ENCODE results near the gene ARGLU1. TPM values are rescaled to one million over a fixed set of nuclear protein-coding genes. Genes with fewer than 3 reads are reported as not detected.
"Not testable (repeated sequence)": the region's sequence is repeated elsewhere in the genome, so short reads cannot be mapped to it uniquely, and the experiment has no call there.

The ARGLU1 gene
- total and polyA plus RNA-seq, 8 donors = 16.6 to 321 (median 108) TPM

GRCh38 chr13:106603546-106603945 is 35.6 kb upstream of the ARGLU1 start:
- no peak for DNase-seq
- WGBS, 5 donors = 26 to 47% (median 38%) methylated on average over 7 of the region's 7 CpGs
- TF ChIP-seq POLR2AphosphoS5 (IDR thresholded peaks at IDR 0.05) = no peak
- no peak for TF ChIP-seq EP300 (IDR thresholded peaks at IDR 0.05)
- no peak for TF ChIP-seq POLR2A (IDR thresholded peaks at IDR 0.05)
- TF ChIP-seq CTCF (IDR thresholded peaks at IDR 0.05) = no peak
- H3K27me3 ChIP-seq = no peaks in the 10 kb centered on the region
- H3K4me1 ChIP-seq = peaks cover 0 to 15% (median 12%) of the 10 kb centered on the region in 4 donors
- no peak overlapping the region for H3K27ac ChIP-seq
- intact Hi-C loops (cut with DNase I; ENCODE audit: low total_unique reads) = no loop called here
- H3K36me3 ChIP-seq = no peaks in the 10 kb centered on the region
- no peak overlapping the region for H3K4me3 ChIP-seq
- no peaks in the 10 kb centered on the region for H3K9me3 ChIP-seq

DNA sequence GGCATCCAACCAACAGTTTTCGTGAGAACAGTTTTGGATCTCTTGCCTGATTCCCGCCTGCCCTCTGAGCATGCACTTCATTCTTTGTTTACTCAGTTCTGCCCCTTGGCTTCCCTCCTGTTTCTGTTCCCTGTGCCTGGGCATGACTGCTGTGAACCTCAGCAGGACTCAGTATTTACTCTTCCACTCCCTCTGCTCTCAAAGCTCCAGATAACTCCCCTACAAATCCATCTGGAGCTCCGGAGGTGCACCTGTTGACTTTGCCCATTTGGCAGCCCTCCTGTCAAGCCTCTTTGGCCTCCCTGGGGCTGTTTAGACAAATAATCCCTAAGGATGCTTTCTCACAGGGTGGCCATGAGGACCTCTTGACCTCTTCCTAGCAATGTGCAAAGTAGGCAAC is 34.2 kb upstream of the ARGLU1 start:
- peak in 2 of 3 donors; percentile 48 to 52 for TF ChIP-seq POLR2AphosphoS5 (IDR thresholded peaks at IDR 0.05)
- TF ChIP-seq POLR2A (IDR thresholded peaks at IDR 0.05) = no peak
- peak; percentile 44 to 74 for DNase-seq
- intact Hi-C loops (cut with DNase I; ENCODE audit: low total_unique reads) = no loop called here
- Histone ChIP-seq H3K4me1 (peaks cover 0 to 21% (median 14%) of the 10 kb centered on the region in 4 donors), H3K27me3 (no peaks in the 10 kb centered on the region), H3K36me3 (no peaks in the 10 kb centered on the region), H3K27ac (peak overlapping the region in 3 of 5 donors; percentile 26 to 35 (median 32)), H3K9me3 (no peaks in the 10 kb centered on the region), H3K4me3 (no peak overlapping the region)
- WGBS, 5 donors = 35 to 59% (median 48%) methylated on average over 3 of the region's 3 CpGs

DNA sequence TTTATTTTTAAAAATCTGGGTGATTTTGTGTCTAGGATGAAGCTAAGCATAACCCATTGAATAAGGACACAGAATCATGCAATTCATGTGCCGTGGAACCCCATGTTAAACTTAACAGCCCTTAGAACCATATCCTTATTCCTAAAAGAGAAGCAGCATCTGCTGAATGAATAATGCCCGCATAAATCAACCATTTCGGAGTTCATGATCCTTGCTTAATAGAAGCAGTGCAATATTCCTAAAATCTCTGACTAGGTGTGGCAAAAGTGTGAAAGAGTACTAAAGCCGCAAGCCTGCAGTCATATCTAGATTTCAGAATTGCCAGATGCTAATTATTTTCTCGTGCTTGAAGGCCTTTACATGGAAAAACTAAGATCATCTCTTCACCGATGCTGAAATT is 33.6 kb upstream of the ARGLU1 start:
- TF ChIP-seq EP300 (IDR thresholded peaks at IDR 0.05) (no peak), POLR2A (IDR thresholded peaks at IDR 0.05) (no peak), POLR2AphosphoS5 (IDR thresholded peaks at IDR 0.05) (no peak), CTCF (IDR thresholded peaks at IDR 0.05) (no peak)
- H3K27me3 ChIP-seq = no peaks in the 10 kb centered on the region
- no peak overlapping the region for H3K4me3 ChIP-seq
- H3K27ac ChIP-seq = peak overlapping the region in 1 of 5 donors; percentile 35
- no peaks in the 10 kb centered on the region for H3K9me3 ChIP-seq
- intact Hi-C loops (cut with DNase I; ENCODE audit: low total_unique reads) = no loop called here
- DNase-seq = no peak
- 60 to 71% (median 66%) methylated on average over 6 of the region's 6 CpGs for WGBS, 5 donors
- H3K4me1 ChIP-seq = peaks cover 5 to 25% (median 17%) of the 10 kb centered on the region in 4 donors
- no peaks in the 10 kb centered on the region for H3K36me3 ChIP-seq

GRCh38 chr13:106600798-106601135 is 32.8 kb upstream of the ARGLU1 start:
- DNase-seq; H3K4me3 ChIP-seq; H3K9me3 ChIP-seq; H3K27ac ChIP-seq; H3K27me3 ChIP-seq; H3K36me3 ChIP-seq; intact Hi-C loops (cut with DNase I; ENCODE audit: low total_unique reads): not testable (repeated sequence)
- 29 to 96% (median 85%) methylated on average over 2 of the region's 2 CpGs for WGBS, 5 donors
- H3K4me1 ChIP-seq = peaks cover 10 to 29% (median 24%) of the 10 kb centered on the region in 4 donors

DNA sequence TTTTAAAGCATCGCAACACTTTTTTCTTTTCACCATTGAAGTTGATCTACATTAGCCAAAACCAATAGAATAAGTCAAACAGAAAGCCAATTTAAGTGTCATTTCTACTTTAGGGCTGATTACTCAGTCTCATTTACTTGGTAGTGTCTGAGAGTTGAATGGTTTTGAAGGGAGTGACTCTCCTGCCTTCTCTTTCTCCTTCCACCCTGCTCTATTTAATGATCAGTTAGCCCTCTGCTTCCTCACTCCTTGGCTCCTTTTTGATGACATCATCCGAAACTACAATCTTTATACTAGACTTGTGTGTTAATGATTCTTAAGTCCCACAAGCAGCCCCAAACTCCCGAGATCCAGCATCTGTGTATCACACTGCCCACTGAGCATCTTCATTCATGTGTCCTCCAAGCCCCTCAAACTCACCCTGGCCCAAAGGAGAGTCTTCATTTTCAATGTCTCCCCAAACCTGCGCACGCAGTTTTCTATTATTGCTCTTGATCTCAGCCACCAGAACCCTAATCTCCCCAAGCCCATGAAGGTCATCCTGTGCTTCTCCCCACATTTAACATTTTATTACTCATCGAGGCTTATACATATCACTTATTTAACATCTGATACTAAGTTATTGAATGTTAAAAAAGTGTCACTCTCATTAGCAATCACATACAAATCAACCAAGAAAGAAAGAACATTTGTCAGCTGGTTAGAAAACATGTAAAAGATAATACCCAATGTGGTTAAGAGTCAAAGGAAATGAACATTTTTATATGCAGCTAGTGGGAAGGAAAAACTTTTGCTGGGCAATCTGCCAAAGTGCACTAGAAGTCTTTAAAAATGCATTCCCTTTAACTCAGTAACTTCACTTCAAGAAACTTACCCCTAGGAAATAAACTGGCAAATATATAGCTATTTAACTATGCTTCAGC is 32.2 kb upstream of the ARGLU1 start:
- Histone ChIP-seq H3K27ac (no peak overlapping the region), H3K27me3 (no peaks in the 10 kb centered on the region), H3K4me3 (no peak overlapping the region), H3K9me3 (no peaks in the 10 kb centered on the region), H3K4me1 (peaks cover 10 to 29% (median 25%) of the 10 kb centered on the region in 4 donors), H3K36me3 (no peaks in the 10 kb centered on the region)
- 58 to 63% (median 61%) methylated on average over 6 of the region's 6 CpGs for WGBS, 5 donors
- no peak for TF ChIP-seq POLR2AphosphoS5 (IDR thresholded peaks at IDR 0.05)
- no peak for TF ChIP-seq CTCF (IDR thresholded peaks at IDR 0.05)
- no peak for TF ChIP-seq EP300 (IDR thresholded peaks at IDR 0.05)
- TF ChIP-seq POLR2A (IDR thresholded peaks at IDR 0.05) = no peak
- DNase-seq = peak in 1 of 2 donors; percentile 88
- intact Hi-C loops (cut with DNase I; ENCODE audit: low total_unique reads) = no loop called here

All from stomach (tissue), 9 donors.